Eye (tissue), 1 donor: ENCODE results near the gene AKAP13.

Experiments used
- DNase-seq: peaks from one replicate; pipeline ENCODE4 v3.0.0-alpha.2; 2015

The AKAP13 gene

GRCh38 chr15:85445361-85445760 is 65.0 kb downstream of the AKAP13 start:
- DNase-seq: no peak

DNA sequence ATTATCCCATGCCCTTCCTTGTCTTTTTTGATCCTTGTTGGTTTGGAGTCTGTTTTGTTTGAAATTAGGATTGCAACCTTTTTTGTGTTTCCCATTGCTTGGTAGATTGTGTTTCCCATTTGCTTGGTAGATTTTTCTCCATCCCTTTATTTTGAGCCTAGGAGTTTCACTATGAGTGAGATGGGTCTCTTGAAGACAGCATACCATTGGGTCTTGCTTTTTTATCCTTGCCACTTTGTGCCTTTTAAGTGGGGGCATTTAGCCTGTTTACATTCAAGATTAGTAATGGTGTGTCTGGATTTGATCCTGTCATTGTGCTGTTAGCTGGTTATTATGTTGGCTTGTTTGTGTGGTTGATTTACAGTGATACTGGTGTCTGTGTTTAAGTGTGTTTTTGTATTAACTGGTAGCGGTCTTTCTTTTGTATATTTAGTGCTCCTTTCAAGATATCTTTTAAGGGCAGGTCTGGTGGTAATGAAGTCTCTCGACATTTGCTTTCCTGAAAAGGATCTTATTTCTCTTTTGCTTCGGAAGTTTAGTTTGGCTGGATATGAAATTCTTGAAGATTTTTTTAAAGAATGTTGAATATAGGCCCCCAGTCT is 70.8 kb downstream of the AKAP13 start:
- DNase-seq: no peak

- DNase-seq: no peak
Measured at GRCh38 chr15:85452436-85452835, 72.0 kb downstream of the AKAP13 start.

GRCh38 chr15:85453144-85453872 is 72.9 kb downstream of the AKAP13 start:
- DNase-seq: no peak

- no peak for DNase-seq
Measured at GRCh38 chr15:85454403-85454802, 74.0 kb downstream of the AKAP13 start.

- DNase-seq: no peak
Measured at GRCh38 chr15:85455891-85456290, 75.5 kb downstream of the AKAP13 start.

DNA sequence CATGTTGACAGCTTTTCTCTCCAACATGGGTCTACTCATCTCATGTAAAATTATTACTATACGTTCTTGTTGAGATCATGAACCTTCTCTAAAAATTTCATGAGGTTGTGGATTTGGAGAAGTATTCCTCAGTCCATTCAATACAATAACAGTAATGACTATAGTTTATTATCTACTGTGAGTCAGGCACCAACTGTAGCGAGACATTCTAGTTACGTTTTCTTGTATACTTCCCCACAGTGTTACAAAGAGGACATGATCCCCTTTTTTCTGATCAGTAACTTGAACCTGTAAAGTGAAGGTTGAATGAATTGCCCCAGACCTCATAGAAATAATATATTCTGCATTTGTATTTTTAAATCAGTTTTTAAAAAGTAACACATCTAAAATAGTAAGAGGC is 76.4 kb downstream of the AKAP13 start:
- DNase-seq: no peak

GRCh38 chr15:85457392-85457968 is 77.1 kb downstream of the AKAP13 start:
- no peak for DNase-seq

DNA sequence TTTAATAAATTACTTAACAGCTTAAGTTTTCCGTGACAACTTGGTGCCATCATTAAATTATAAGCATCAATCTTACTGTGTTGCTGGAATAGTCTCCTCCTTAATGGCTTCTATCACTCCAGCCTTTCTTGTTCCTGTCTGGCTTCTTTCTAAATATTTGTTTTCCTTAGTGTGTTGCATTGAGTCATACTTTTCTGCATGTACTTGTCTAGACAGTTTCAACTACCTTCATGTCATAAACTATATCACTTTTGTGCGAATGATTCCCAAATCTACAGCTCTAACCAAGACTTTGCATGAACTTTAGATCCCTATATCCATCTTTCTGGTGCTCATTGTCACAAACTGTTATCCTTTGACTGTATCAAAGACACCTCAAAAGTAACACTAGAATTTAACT is 78.4 kb downstream of the AKAP13 start:
- DNase-seq: no peak

GRCh38 chr15:85462029-85462428 is 81.6 kb downstream of the AKAP13 start:
- DNase-seq: no peak

DNA sequence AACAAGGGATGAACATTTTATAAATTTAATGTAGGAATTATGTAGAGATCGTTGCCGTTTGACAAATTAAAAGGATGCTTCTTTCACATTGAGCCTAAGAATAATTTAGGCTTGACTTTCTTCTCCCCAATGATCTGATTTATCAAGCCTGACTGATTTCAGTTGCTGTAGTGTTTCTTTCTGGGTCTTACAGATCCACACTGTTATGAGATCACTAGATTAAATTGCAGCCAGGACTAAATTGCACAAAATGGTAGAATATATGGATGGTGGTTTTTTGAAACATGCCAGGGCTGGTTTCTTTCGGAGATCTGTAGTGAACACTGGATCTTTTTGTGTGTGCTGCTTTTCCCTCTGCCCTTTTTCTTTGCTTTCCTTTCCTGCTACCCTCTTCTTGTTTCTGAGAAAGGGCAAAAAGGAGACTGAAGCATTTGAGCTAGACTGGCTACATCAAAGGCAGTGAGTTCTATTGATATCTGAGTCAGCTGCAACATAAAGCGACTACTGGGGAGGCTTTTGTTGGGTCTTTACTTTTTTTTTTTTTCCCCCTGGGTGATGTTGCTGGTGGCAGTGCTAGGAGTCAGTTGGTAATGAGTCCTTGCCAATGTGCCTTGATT is 83.0 kb downstream of the AKAP13 start:
- peak; percentile 54 for DNase-seq

- no peak for DNase-seq
Measured at GRCh38 chr15:85463976-85464375, 83.6 kb downstream of the AKAP13 start.

DNA sequence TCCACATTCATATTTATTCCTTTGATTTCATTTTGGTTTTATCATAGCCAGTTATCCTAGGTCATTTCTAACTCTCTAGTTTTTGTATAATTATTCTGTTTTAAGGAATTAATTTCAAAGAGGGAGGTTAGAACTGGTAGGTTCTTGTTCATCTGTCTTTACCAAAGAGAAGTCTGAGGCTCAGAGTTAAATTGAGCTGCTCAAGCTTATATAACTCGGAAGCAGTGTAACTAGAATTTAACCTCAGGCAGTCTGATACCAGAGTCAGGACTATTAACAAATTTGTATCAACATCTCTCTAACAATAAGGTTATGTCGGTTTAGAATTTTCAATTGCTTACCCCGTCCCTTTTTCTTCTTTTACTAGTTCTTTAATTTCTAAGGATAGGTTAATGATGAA is 84.1 kb downstream of the AKAP13 start:
- DNase-seq: no peak

DNA sequence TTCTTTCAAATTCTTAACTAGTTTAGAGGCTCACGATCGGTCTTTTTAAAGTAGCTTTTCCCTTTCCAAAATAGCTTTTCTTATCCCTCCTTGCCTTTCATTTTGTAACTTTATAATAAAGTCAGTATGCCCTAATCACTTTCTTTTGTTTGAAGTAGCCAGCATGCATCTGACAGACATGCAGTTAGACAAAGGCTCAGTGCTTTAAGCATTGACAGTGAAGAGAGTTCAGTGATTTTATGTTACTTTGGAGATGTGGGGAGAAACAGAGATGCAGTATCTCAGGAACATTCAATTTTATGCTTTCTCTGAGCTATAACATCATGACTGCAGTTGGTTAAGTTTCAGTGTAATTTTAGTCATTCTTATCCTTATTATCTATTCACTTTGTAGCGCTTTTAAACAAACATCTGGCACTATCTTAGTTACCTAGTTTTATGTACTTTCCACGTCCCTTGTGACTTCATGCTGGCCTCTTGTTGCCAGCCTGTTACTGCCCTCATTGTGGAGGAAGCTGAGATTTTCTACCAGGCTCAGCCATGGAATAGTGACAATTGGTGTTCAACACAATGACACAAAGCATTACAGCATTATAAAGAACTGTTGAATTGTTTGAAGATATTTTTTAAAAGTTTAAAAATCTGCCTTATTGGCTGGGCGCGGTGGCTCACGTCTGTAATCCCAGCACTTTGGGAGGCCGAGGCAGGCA is 90.3 kb downstream of the AKAP13 start:
- DNase-seq: no peak

GRCh38 chr15:85472349-85472748 is 91.9 kb downstream of the AKAP13 start:
- DNase-seq: no peak

DNA sequence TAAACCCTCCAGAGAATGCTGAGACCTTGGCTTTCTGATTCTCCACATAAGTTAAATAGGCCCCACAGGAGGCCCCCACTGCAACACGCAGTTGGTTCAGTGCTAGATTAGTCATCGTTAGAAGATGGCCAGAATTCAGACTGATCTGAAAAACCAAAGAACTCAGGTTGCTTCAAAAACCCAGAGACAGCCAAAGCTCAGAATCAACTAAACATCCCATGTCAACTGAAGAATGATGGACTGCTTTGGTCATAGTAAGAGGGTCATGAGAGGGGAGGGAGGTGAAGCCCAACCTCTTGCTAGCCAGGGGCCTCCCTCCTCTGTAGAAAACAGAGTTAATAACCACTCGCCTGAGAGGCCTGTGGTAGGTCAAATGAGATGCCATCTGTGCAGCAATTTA is 93.1 kb downstream of the AKAP13 start:
- no peak for DNase-seq

- no peak for DNase-seq
Measured at GRCh38 chr15:85474700-85475316, 94.4 kb downstream of the AKAP13 start.

DNA sequence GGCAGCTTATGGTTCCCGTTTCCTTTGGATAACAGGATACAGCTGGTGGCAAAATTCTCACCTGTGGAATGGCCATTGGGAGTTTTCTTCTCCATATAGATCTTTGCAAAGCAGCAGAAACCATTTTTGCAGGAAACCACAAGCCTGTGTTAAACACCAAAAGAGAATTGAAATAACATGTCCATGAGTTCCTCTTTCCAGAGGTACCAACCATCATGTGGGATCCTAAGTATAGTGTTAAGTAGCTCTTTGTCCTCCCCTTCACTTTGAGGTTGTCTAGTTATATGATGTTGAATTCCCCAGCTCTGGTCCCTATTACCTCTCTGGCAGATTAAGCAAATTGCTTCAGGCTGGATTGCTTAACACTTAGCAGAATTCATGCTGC is 94.9 kb downstream of the AKAP13 start:
- DNase-seq: no peak

- DNase-seq: no peak
Measured at GRCh38 chr15:85475711-85476110, 95.3 kb downstream of the AKAP13 start.

DNA sequence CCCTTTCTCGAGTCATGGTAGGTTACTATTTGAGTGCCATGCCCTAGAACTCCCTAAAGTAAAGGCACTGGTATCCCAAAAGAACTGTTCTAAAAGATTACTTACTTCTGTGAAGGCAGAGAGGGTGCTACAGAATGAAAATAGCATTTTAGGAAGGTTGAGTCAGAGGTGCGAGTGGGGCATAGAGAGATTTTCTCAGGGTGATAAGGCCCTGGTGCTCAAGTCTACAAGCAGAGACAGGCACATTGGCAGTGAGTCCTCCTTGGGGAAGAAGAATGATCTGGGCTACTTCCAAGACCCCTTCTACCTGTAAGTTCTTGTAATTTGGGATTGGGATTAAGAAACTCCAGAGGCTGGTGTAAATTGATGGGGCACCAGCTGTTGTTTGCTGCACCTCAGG is 96.7 kb downstream of the AKAP13 start:
- no peak for DNase-seq

GRCh38 chr15:85477730-85478129 is 97.3 kb downstream of the AKAP13 start:
- no peak for DNase-seq

DNA sequence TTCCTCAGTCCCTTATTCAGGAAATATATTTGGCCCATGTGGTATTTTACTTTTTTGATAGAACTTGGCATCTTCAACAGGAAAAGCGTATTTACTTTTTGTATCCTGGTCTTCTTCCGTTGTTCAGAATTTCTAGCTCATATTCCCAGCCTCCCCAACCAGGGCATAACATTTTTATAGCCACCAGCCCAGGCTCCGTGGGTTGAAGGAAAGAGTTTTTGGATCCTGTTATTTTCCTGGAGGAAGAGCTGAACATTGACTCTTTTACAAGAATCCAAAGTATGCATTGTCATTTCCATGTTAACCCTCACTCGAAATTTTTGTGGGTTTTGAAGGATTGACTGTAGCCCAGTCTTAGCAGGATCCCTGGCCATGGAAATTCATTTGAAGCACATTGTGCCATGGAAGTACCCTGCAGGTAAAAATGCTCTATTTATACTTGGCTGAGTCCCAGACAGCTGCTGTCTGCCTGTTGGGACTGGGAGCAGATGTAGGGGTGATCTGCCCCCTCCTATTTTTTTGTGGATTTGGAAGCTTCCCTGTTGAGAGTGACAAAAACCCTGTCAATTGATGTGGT is 98.8 kb downstream of the AKAP13 start:
- DNase-seq: no peak

DNA sequence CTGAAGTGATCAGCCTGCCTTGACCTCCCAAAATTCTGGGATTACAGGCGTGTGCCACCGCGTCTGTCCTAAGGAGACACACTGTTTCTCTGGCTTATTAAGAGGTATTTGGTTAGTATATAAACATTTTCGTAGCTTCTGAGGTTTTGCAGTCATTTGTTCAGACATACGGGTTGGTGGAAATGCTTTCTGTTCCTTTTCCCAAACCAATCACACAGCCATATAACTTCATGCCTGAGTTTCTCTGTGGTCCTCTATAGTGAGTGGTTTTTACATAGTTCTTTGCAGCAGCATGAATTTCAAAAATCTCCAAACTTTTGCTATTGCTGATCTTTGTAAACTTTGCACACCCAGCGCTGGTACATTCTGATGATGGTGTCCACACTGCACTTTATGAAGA is 100.5 kb downstream of the AKAP13 start:
- DNase-seq: no peak
